HG03066 (cell line): Measurements from ENCODE around the gene FLNA.
A peak's percentile ranks its signal among the peaks of the same experiment; 100 is the strongest.
"Not testable (repeated sequence)": the region's sequence is repeated elsewhere in the genome, so short reads cannot be mapped to it uniquely, and the experiment has no call there.

Experiments
- ATAC-seq: cut with Tn5 transposase; IDR thresholded peaks from one replicate; pipeline ENCODE4 v1.9.1; 2021; ENCODE audit warnings: low read depth; ENCODE audit not compliant: unreplicated experiment

FLNA gene, protein sequence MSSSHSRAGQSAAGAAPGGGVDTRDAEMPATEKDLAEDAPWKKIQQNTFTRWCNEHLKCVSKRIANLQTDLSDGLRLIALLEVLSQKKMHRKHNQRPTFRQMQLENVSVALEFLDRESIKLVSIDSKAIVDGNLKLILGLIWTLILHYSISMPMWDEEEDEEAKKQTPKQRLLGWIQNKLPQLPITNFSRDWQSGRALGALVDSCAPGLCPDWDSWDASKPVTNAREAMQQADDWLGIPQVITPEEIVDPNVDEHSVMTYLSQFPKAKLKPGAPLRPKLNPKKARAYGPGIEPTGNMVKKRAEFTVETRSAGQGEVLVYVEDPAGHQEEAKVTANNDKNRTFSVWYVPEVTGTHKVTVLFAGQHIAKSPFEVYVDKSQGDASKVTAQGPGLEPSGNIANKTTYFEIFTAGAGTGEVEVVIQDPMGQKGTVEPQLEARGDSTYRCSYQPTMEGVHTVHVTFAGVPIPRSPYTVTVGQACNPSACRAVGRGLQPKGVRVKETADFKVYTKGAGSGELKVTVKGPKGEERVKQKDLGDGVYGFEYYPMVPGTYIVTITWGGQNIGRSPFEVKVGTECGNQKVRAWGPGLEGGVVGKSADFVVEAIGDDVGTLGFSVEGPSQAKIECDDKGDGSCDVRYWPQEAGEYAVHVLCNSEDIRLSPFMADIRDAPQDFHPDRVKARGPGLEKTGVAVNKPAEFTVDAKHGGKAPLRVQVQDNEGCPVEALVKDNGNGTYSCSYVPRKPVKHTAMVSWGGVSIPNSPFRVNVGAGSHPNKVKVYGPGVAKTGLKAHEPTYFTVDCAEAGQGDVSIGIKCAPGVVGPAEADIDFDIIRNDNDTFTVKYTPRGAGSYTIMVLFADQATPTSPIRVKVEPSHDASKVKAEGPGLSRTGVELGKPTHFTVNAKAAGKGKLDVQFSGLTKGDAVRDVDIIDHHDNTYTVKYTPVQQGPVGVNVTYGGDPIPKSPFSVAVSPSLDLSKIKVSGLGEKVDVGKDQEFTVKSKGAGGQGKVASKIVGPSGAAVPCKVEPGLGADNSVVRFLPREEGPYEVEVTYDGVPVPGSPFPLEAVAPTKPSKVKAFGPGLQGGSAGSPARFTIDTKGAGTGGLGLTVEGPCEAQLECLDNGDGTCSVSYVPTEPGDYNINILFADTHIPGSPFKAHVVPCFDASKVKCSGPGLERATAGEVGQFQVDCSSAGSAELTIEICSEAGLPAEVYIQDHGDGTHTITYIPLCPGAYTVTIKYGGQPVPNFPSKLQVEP (N-terminal part only)

DNA sequence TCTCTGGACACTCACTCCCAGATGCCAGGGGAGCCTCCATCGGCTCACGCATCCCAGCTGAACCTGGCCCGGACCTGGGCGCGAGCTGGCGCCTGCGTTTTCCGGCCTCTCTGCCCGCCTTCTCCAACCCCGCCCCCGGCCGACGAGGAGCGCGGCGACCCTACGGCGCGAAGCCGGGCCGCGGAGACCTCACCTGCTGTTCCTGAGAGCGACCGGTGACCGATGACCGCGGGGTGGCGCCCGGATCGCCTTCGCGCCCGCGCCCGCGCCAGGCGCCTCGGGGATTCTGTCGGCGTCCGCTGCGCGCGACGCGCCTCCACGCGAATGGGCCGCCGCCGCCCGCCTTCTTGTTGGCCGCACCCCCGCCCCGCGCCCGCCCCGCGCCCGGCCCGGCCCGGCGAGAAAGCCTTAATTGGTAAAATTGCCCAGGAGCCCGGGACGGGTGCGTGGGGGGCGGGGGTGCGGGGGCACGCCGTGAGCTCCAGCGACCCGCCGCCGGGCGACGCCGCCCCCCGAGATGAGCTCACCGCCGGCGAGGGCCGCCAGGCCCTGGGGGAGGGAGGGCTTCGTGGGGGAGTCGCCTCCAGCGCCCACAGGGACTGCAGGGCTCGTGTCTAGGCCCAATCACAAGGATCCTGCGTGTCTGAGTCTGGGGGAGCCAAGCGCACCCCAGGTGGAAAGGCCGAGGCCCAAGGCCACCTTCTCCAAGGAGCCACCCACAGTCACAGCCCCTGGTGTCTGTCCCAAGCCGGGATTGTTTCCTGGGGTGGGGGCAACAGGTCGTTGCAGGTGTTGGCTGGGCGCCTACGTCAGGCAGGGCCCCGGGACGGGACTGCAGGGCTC lies at the start of gene FLNA:
TSS of gene FLNA (minus strand) at position 322 of the 843 bp plus-strand sequence. CDS start 3,389 bp downstream, outside the sequence.
- no peak for ATAC-seq

DNA sequence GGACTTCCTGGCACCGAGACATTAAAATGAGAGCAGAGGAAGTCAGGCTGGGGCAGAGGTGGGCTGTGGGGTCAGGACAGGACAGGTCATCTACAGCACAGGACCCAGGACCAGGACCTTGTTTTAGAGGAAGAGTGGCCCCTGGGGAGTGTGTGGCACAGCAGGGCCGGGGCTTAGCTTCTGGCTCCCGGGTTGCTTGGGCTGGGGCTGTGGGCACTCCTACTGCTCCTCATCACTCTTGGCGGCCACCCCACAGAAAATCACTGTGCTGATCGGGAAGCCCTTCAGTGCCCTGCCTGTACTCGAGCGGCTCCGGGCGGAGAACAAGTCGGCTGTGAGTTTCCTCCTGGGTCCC lies 45.9 kb upstream of the FLNA start:
- ATAC-seq, result no peak

DNA sequence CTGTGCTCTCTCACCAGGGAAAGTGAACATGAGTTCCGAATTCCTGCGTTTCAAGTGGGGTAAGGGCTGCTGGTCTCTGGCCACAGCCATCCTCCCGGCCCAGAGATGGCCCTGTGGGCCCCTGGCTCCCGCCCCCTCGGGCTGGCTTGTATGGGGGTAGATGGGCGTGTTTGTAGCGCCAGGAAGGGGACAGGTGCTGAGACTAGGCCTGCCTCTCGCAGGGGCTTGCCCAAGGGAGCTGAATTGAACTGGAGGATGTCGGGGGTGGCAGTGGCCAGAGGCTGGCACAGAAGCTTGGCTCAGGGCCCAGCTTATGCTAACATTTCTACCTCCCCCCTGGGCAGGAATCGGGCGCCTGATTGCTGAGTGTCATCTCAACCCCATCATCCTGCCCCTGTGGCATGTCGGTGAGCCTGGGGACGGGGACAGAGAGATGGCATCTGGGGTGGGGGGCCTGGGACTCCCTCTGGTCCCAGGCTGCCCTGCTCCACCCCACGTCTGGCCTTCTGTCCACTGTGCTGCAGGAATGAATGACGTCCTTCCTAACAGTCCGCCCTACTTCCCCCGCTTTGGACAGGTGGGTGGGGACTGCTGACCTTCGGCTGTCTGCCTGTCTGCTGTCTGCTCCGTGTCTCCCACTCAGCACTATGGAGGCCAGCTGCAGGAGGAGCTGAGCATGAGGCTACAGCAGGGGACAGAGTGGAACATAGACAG lies 45.4 kb upstream of the FLNA start:
- no peak for ATAC-seq

DNA sequence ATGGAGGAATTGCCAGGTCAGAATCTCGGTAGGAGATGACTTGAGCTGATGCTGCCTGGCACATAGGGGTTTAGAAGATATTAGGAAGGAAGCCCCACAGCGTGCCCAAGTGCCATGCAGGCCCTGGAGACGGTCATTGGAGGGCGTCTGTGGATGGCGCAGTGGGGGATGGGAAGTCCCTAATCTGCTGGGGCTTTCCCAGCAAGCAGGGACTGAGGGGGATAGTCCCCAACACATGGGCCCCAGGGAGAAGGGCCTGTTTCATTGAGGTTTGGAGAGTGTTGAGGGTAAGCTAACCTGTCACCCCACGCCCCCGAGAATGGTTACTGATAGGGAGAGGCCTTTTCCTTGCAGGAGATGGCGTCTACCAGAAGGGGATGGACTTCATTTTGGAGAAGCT lies 44.8 kb upstream of the FLNA start:
- ATAC-seq, result no peak

DNA sequence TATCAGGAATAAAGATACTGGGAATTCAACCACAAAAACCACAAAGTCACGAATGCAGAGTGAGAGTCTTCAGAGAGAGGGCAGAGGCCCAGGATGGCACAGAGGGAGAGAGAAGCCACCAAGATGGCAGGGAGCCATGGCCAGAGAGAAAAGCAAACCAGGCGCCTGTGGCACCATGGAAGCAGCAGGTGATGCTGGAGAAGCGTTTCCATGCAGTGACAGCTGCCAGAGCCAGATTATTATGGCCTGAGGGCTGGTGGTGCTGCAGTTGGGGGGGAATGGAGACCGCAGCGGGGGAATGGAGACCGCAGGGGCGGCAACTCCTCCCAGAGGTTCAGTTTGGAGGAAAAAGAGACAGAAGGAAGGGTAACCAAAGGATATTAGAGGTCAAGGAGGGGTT lies 42.7 kb upstream of the FLNA start:
- ATAC-seq, result no peak

DNA sequence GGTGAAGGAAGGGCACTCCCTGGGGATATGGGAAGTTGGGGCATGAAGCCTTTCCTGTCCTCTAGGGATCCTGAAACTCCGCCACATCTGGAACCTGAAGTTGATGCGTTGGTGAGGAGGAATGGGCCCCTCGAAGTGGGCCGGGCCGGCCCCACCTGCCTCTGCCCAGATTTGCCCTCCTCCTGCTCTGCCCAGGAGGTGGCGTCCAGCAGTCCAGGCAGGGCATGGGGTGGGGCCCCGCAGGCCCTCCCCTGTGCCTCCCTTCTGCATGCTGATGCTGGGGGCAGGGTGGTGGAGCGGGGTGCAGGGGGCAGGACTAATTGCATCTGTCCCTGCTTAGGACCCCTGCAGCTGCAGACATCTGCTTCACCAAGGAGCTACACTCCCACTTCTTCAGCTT lies 38.7 kb upstream of the FLNA start:
- ATAC-seq, result no peak

DNA sequence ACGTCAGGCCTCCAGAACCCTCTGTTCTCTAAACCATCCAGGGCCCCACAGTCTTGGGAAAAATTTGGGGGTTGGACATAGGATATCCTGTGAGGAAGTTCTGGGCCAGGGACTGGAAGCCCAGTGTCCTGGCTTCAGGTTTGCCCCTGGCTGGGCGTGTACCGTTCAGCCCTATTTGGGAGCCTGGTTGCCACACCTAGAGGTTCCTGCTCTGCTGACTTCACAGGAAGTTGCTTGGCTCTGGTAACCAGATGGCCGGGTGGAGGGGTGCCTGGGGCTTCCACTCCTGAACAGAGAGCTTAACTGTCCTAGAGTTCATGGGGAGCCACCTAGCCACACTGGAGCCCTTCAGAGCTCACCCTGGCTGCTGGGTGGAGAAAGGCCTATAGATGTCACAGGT lies 38.0 kb upstream of the FLNA start:
- ATAC-seq, result no peak

DNA sequence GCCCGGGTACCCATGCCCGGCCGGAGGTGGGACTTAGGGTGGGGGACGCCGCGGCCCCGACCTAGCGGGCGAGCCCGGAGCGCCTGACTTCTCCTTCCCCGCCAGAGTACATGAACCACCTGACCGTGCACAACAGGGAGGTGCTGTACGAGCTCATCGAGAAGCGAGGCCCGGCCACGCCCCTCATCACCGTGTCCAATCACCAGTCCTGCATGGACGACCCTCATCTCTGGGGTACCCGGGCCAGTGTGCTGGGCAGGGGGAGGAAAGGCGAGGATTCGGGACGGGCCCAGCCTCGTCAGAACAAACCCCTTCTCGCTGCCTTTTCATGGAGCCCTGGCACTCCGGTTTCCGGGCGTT lies 37.5 kb upstream of the FLNA start:
- ATAC-seq, result peak; percentile 59

DNA sequence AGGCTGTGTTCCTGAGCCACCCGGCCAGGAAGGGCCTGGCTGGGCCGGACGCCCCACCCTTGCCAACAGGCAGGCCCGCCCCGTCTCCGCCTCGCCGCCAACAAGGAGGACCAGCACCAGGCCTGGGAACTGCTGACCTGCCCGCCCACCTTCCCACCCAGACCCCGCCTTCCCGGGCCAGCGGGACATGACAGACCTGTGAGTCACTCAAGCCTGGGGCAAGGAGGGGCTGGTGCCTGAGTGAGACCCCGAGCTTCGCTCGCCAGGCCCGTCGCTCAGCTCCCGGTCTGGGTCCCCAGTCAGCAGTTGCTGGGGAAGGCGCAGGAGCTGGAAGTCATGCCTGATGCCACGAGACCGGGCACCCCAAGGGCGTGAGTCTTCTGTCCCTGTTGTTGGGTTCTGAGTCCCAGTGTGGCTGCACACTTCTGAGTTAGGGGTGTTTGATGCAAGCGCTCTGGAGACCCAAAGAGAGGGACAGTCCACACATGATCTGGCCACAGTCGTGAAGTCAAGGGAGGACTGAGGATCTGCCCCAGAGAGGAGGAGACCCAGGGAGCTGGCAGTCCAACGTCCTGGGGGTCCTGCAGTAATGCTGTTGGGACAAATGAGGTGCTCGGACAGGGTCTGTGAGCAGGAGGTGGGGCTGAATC lies 34.9 kb upstream of the FLNA start, which contains the start of gene DNASE1L1:
TSS of gene DNASE1L1 (minus strand) at position 33 of the 650 bp plus-strand sequence. CDS start 3,686 bp downstream, outside the sequence.
- no peak for ATAC-seq

DNA sequence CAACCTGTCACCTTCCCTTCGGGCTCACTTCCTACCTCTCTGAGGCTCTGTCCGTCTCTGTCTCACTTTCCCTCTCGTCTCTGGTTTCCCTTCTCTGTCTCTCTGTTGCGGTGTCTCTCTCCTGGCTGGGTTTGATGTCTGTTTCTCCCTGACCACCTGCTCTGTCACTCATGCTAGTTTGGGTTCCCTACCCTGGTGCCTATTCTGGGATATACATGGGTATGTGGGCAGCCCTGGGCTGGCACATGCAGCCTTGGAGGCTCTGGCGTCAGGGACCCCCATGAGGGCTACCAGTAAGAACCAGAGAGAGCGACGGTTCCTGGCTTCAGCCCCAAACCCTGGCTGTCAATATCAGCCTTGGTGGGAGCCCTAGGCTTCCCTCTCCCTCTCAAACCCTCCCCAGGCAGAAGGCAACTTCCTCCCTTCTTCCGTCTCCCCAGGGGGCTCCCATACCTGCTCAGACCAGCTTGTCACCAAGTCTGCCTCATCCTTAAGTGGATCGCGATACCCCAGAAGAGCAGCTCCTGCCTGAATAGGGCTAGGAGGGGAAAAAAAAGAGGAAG lies 34.3 kb upstream of the FLNA start:
- no peak for ATAC-seq

DNA sequence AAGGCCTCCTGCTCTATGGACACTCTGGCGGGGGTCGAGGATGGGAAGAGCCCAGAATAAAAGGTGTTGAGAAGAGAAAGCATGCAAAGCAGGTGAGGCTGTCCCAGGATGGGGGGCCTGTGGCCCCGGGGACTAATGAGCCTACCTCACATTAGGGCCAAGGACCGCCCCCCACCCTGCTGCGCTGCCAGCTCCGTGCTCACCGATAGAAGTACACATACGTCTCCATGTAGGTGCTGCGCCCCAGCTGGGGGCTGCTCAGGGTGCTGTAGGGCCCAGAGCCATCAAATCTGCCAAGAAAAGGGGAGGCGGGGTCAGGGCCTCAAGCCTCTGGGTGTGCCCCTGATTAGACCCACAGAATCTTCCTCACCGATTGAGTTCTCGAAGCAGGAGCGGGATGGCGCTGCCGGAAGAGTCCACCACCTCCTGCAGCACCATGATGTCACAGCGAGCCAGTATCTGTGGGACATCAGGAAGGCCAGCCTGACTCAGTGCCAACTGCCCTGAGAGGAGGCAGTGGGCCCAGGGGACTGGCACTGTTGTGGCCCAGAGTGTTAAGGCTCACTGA lies 30.3 kb upstream of the FLNA start:
- no peak for ATAC-seq

DNA sequence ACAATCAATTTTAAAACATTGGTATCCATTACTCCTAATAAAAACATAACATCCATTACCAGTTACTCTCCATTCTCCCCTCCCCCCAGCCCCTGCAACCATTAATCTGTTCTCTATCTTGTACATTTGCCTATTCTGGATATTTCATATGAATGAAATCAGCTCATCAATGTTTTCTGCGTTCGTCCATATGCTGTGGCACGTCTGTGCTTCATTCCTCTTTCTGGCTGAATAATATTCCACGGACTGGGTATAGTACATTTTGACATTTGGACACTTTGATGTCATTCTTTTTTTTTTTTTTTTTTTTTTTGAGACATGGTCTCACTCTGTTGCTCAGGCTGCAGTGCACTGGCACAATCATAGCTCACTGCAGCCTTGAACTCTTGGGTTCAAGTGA lies 29.4 kb upstream of the FLNA start:
- no peak for ATAC-seq

DNA sequence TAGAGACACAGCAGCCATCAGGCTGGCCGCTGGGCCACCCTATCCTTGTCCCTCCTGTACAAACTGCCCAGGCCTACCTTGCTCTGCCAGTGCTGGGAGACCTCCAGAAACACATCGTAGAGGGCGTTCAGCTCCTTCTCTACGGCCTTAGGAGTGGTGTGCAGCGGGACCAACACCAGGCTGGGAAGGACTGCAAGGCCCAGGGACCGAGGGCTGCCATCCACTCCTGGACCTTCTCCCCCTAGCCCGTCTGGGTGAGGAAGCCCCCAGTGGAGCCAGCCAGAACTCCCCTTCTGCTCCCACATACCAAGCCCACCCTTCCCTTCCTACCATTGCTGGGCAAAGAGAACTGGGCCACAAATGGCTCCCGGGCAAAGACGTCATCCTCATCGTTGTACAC lies 28.8 kb upstream of the FLNA start:
- ATAC-seq, result no peak

DNA sequence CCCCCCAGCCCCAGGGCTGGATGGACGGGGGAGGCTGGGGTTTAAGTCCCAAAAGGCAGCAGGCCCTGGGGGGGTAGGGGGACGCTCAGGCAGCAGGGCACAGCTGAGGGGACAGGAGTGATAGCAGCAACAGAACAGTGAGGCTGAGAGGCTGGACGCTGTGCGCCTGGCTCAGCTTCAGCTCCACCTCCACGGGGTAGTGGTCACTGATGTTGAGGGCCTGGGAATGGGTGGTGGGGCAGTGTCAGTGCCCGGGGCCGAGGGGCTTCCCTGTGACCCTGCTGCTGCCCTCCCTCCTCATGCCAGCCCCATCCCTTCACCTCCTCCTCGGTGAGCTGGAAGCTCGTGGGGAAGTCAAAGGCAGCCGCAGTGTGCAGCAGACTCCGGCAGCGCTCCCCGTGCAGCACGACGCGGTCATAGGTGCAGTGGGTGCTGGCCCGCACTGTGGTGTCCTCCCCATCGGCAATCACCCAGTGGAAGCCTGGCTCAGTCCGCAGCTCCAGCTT lies 28.2 kb upstream of the FLNA start:
- ATAC-seq, result no peak

DNA sequence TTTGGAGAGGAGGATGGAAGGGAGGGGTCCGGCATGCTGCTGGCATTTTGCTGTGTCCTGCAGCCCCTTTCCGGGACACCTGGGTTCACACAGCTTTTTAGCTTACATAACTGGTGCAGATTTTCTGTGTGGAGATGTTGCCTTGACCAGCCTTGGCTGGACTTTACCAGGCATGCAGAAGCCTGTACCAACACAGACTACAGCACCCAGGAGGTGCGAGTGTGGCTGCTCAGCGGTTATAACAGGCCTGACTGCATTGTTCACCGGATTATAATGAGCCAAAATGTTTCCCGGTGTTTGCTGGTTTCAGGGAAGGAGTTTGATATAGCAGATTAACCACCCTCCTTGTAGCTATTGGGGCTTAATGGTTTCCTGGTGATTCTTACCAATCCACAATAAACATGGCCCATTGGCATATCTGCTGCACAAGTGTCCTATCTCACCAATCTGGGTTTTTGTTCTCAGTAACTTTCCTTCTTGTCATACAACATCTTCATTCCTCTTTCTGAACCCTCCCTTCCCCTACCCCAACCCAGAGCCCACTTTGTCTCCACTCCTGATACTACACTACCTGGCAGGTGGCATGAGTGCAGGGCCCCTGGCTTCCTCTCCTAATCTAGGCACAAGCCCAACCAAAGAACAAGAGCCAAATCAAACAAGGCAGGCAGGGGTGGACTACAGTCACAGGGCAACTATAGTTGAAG lies 27.6 kb upstream of the FLNA start:
- no peak for ATAC-seq

DNA sequence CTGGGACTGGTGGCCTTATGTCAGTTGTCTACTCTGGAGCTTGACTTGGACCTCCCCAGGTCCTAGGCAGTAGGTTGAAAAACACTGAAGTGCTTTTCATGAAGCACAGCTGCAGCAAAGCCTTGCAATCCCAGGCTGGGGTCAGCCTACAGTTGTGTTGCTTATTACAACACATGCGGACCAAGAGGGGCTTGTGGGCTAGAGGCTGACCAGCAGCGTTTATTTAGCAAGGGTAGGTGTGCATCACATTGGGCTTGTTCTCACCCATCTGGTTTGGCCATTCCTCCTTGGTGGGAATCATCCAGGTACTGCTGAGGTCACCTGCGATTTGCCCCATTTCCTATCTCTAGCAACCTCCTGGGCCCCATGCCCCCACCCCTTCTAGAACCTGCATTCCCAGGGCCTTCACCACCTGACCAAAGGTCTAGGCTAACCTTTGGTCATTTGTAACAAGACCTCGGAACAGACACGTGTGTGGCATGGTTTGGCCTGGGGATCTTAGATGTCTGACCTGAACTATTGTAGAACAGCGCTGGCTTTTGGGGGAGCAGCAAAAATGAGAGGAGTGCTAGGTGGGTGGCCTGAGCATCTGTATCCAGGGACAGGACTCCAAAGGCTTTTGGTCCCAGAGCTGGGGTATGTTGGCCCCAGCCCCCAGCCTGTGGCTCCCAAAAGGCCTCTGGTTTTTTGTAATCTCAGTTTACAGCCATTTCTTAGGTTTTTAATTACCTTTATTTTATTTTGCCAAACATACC lies 26.8 kb upstream of the FLNA start:
- ATAC-seq, result no peak

DNA sequence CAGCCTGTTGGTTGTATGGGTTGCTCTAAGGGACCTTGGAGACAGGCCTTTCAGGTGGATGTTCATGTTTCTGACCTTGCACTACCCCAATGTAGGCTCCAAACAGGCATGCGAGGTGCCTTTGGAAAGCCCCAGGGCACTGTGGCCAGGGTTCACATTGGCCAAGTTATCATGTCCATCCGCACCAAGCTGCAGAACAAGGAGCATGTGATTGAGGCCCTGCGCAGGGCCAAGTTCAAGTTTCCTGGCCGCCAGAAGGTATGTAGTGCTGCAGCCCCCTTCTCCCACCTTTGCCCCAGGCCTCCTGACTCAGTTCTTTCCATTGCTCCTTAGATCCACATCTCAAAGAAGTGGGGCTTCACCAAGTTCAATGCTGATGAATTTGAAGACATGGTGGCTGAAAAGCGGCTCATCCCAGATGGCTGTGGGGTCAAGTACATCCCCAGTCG lies 26.0 kb upstream of the FLNA start:
- not testable (repeated sequence) for ATAC-seq
